Measurements from ENCODE around the gene ADSL. TPM values are rescaled to one million over a fixed set of nuclear protein-coding genes. Genes with fewer than 3 reads are reported as not detected.

ADSL gene
- total and polyA plus RNA-seq, 9 of the 15 experiments (the other 6 are each of a cell fraction or from before 2014, with no cell fraction given) = 112 to 322 (median 146) TPM

GRCh38 chr22:40346185-40347118, at the start of gene ADSL (continued):
- TF ChIP-seq CTCF (IDR thresholded peaks at IDR 0.05 in 2 of 3, conservative IDR thresholded peaks at IDR 0.05 in 1 of 3; ENCODE audit: insufficient read depth in 2 of 3, low read depth in 1 of 3, low read length in 3 of 3) = peak in 2 of 3 experiments; percentile 2 to 11; a peak in 2 of 6 replicates
- TF ChIP-seq NBN (IDR thresholded peaks at IDR 0.05; ENCODE audit: low read depth) = no peak
- no peak for TF ChIP-seq TCF7 (IDR thresholded peaks at IDR 0.05; ENCODE audit: borderline replicate concordance)
- TF ChIP-seq ZNF121 (CRISPR knock-in tag; conservative IDR thresholded peaks at IDR 0.05) = peak; percentile 81
- peak; percentile 29; the same call in 1 of the 2 replicates for TF ChIP-seq SOX6 (IDR thresholded peaks at IDR 0.05)
- TF ChIP-seq ZSCAN32 (CRISPR knock-in tag; IDR thresholded peaks at IDR 0.05) = no peak
- no peak for TF ChIP-seq NUFIP1 (IDR thresholded peaks at IDR 0.05; ENCODE audit: partially characterized antibody)
- no peak for TF ChIP-seq ZNF444 (CRISPR knock-in tag; IDR thresholded peaks at IDR 0.05)
- TF ChIP-seq MITF (IDR thresholded peaks at IDR 0.05) = no peak
- TF ChIP-seq, protein P1, sequence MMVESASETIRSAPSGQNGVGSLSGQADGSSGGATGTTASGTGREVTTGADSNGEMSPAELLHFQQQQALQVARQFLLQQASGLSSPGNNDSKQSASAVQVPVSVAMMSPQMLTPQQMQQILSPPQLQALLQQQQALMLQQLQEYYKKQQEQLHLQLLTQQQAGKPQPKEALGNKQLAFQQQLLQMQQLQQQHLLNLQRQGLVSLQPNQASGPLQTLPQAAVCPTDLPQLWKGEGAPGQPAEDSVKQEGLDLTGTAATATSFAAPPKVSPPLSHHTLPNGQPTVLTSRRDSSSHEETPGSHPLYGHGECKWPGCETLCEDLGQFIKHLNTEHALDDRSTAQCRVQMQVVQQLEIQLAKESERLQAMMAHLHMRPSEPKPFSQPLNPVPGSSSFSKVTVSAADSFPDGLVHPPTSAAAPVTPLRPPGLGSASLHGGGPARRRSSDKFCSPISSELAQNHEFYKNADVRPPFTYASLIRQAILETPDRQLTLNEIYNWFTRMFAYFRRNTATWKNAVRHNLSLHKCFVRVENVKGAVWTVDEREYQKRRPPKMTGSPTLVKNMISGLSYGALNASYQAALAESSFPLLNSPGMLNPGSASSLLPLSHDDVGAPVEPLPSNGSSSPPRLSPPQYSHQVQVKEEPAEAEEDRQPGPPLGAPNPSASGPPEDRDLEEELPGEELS (CRISPR knock-in tag; IDR thresholded peaks at IDR 0.05; ENCODE audit: borderline replicate concordance) = no peak
- no peak for TF ChIP-seq ATF1 (CRISPR knock-in tag; IDR thresholded peaks at IDR 0.05)
- 0 out of 2 replicates have a peak, but pooled peaks have one; percentile 20 for TF ChIP-seq ATF1 (tag; IDR thresholded peaks at IDR 0.05)
- 0 out of 2 replicates have a peak, but pooled peaks have one; percentile 17 for TF ChIP-seq REST (IDR thresholded peaks at IDR 0.05; ENCODE audit: borderline replicate concordance)
- no peak for TF ChIP-seq REST (CRISPR knock-in tag; IDR thresholded peaks at IDR 0.05; ENCODE audit: low read depth)

Data from K562 (cell line).